ENCODE measurements around the gene IFNAR2. TPM values are rescaled to one million over a fixed set of nuclear protein-coding genes. Genes with fewer than 3 reads are reported as not detected.

IFNAR2 gene
- total RNA-seq = 5.8 and 7.9 TPM in 2 replicates

GRCh38 chr21:33229784-33230544 lies at the start of gene IFNAR2:
Gene IFNAR2 (plus strand): TSS chr21:33229938. CDS start chr21:33241923, 11,985 bp downstream.

GRCh38 chr21:33266050-33266788 lies 36.5 kb downstream of the IFNAR2 start, which contains the start of gene IL10RB:
Gene IL10RB (plus strand): TSS chr21:33266367. CDS start chr21:33266466, 99 bp downstream.

Other genes with a start within 250 kb of the IFNAR2 start
- gene OLIG2, start 204.0 kb upstream of the IFNAR2 start, total RNA-seq = not detected in 2 replicates
- not detected in 2 replicates for gene OLIG1, start 159.8 kb upstream of the IFNAR2 start, total RNA-seq
- gene IL10RB, start 36.4 kb downstream of the IFNAR2 start, total RNA-seq = 43.5 and 61.2 TPM in 2 replicates
- 22.4 and 25.1 TPM in 2 replicates for gene IFNAR1, start 95.0 kb downstream of the IFNAR2 start, total RNA-seq
- gene IFNGR2, start 173.5 kb downstream of the IFNAR2 start, total RNA-seq = 51.2 and 64.8 TPM in 2 replicates